GM23338 (cell line): ENCODE results near the gene MAP1LC3B. TPM values are rescaled to one million over a fixed set of nuclear protein-coding genes. Genes with fewer than 3 reads are reported as not detected.

Experiments
- ATAC-seq: fragments of 200-7000 bp; cut with Tn5 transposase; 3 replicates; pipeline ENCODE4 v1.9.1; 2020
- DNase-seq: peaks from one replicate; pipeline ENCODE4 v3.0.0-alpha.2; 2015; ENCODE audit warnings: low spot score
- H2AFZ ChIP-seq: fragments of 200-600 bp; sonication (generic); 2 replicates; pipeline ENCODE4 v1.8.0; 2016; ENCODE audit warnings: antibody characterized with exemption, mild to moderate bottlenecking, moderate library complexity
- H3F3A ChIP-seq: fragments of 200-600 bp; sonication (generic); replicated peaks from 2 replicates; pipeline ENCODE4 v1.8.0; 2017; ENCODE audit warnings: antibody characterized with exemption, mixed run types, low read depth
- H3K27ac ChIP-seq: fragments of 200-600 bp; sonication (generic); 2 replicates; pipeline ENCODE4 v1.6.1; 2016; ENCODE audit warnings: low read depth
- H3K27me3 ChIP-seq: fragments of 200-600 bp; sonication (generic); 2 replicates; pipeline ENCODE4 v1.8.0; 2016; ENCODE audit warnings: mild to moderate bottlenecking, mixed run types, moderate library complexity; ENCODE audit not compliant: insufficient read depth
- H3K36me3 ChIP-seq: fragments of 200-600 bp; sonication (generic); 2 replicates; pipeline ENCODE4 v1.8.0; 2016; ENCODE audit warnings: mild to moderate bottlenecking; ENCODE audit not compliant: insufficient read depth
- H3K4me1 ChIP-seq: fragments of 200-600 bp; sonication (generic); 2 replicates; pipeline ENCODE4 v1.8.0; 2016; ENCODE audit warnings: mild to moderate bottlenecking, moderate library complexity; ENCODE audit not compliant: insufficient read depth
- H3K4me2 ChIP-seq: fragments of 200-600 bp; sonication (generic); 2 replicates; pipeline ENCODE4 v1.7.1; 2017; ENCODE audit warnings: mixed run types
- H3K4me3 ChIP-seq: fragments of 200-600 bp; sonication (generic); 2 replicates; pipeline ENCODE4 v1.6.1; 2016; ENCODE audit warnings: mixed run types
- H3K79me2 ChIP-seq: fragments of 200-600 bp; sonication (generic); replicated peaks from 2 replicates; pipeline ENCODE4 v1.8.0; 2017; ENCODE audit warnings: mild to moderate bottlenecking; ENCODE audit not compliant: insufficient read depth
- H3K9me2 ChIP-seq: fragments of 200-600 bp; sonication (generic); 2 replicates; pipeline ENCODE4 v1.8.0; 2017; ENCODE audit not compliant: insufficient read depth
- H4K20me1 ChIP-seq: fragments of 200-600 bp; sonication (generic); replicated peaks from 2 replicates; pipeline ENCODE4 v1.8.0; 2017; ENCODE audit warnings: mild to moderate bottlenecking; ENCODE audit not compliant: insufficient read depth
- H3K27ac Mint-ChIP-seq: 2 replicates; pipeline ENCODE4 v1.8.0; 2020; ENCODE audit warnings: inconsistent platforms, mild to moderate bottlenecking, moderate library complexity, mixed read lengths
- H3K27me3 Mint-ChIP-seq: 3 replicates; pipeline ENCODE4 v1.8.0; 2022; ENCODE audit warnings: low read depth, mild to moderate bottlenecking, moderate library complexity, mixed read lengths, inconsistent platforms; ENCODE audit not compliant: insufficient read depth, poor library complexity
- H3K36me3 Mint-ChIP-seq: 3 replicates; pipeline ENCODE4 v1.8.0; 2021; ENCODE audit warnings: low read depth, mild to moderate bottlenecking, inconsistent platforms, moderate library complexity, mixed read lengths
- H3K4me1 Mint-ChIP-seq: 3 replicates; pipeline ENCODE4 v1.8.0; 2020; ENCODE audit warnings: mild to moderate bottlenecking, inconsistent platforms, mixed read lengths
- H3K4me3 Mint-ChIP-seq: 3 replicates; pipeline ENCODE4 v1.8.0; 2021; ENCODE audit warnings: moderate library complexity, mild to moderate bottlenecking, inconsistent platforms, mixed read lengths
- H3K9me3 Mint-ChIP-seq: 3 replicates; pipeline ENCODE4 v1.8.0; 2020; ENCODE audit warnings: moderate library complexity, mild to moderate bottlenecking, inconsistent platforms, mixed read lengths
- CTCF ChIP-seq, 2 experiments: fragments of 200-600 bp in 1 of 2; sonication (generic) in 1 of 2; conservative IDR thresholded peaks; 2 replicates each; pipeline versions ENCODE4 v1.5.1 to v1.6.1; 2016 to 2017; ENCODE audit warnings: antibody characterized with exemption in 2 of 2, low read depth in 2 of 2, mild to moderate bottlenecking in 2 of 2, moderate library complexity in 1 of 2
- EZH2 ChIP-seq: fragments of 200-600 bp; sonication (generic); IDR thresholded peaks from one replicate; pipeline ENCODE4 v1.8.0; 2017; ENCODE audit warnings: antibody characterized with exemption, mild to moderate bottlenecking, low read depth; ENCODE audit not compliant: unreplicated experiment
- JUNB ChIP-seq: IDR thresholded peaks from one replicate; pipeline ENCODE4 v1.6.1; 2016; ENCODE audit warnings: antibody characterized with exemption; ENCODE audit not compliant: unreplicated experiment
- ZNF114 ChIP-seq: fragments of 250-450 bp; sonication (Bioruptor Pico); IDR thresholded peaks from 2 replicates; pipeline ENCODE4 v1.5.0; 2020; ENCODE audit warnings: mild to moderate bottlenecking, moderate library complexity
- ZNF331 ChIP-seq: fragments of 250-450 bp; sonication (Bioruptor Pico); IDR thresholded peaks from 2 replicates; pipeline ENCODE4 v1.5.0; 2020; ENCODE audit warnings: low read depth, mild to moderate bottlenecking, moderate library complexity
- ZNF462 ChIP-seq: fragments of 250-450 bp; sonication (Bioruptor Pico); IDR thresholded peaks from 2 replicates; pipeline ENCODE4 v1.5.0; 2020; ENCODE audit warnings: mild to moderate bottlenecking, moderate library complexity
- polyA plus RNA-seq: library from polyadenylated mRNA; unstranded; fragments of >200 nt; fragmentation: Nextera tagmentation; extraction: Ambion mirVana; gene quantifications from 2 replicates; pipeline ENCODE4 v1.2.1, GENCODE V29; 2016
- total RNA-seq: library from RNA; depleted of rRNA; stranded (reverse); fragments of >200 nt; shearing (Covaris generic); gene quantifications from 2 replicates; pipeline ENCODE4 v1.2.3, GENCODE V29; 2014
- TF ChIP-seq, protein P1 (sequence below): IDR thresholded peaks from one replicate; pipeline ENCODE4 v1.6.1; 2018; ENCODE audit warnings: antibody characterized with exemption; ENCODE audit not compliant: unreplicated experiment

The MAP1LC3B gene
- total and polyA plus RNA-seq, 2 experiments from 2014 or later = 35.9 to 80.2 TPM

DNA sequence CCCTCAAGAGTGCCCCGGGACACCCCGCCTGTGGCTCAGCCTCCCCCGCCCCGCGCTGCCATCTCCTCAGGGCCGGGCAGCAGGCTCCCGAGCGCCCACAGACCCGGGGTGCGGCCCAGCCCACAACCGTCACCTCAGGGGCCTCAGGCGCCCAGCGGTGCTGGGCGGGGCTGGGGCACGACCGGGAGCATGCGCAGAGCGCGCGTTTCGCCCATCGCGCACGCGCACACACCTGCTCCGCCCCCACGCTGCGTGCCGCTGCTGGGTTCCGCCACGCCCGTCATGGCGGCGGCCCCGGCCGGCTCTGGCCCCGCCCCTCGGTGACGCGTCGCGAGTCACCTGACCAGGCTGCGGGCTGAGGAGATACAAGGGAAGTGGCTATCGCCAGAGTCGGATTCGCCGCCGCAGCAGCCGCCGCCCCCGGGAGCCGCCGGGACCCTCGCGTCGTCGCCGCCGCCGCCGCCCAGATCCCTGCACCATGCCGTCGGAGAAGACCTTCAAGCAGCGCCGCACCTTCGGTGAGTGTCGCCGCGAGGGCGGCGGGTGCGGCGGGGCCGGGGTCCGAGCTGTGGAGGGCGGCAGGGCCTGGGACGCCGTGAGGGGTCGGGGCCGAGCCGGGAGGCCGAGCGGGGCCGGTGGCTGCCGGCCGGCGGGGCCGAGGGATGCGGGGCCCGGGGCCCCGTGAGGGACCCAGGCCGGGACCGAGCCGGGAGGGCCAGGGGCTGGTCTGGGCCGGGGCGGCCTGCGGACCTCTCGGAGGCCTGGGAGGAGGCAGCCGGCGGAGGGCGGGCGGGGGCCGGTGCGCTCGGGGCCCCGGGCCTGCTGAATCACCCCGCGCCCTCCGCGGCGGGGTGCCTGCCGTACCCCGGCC lies at the start of gene MAP1LC3B (continued):
- TF ChIP-seq, protein P1, sequence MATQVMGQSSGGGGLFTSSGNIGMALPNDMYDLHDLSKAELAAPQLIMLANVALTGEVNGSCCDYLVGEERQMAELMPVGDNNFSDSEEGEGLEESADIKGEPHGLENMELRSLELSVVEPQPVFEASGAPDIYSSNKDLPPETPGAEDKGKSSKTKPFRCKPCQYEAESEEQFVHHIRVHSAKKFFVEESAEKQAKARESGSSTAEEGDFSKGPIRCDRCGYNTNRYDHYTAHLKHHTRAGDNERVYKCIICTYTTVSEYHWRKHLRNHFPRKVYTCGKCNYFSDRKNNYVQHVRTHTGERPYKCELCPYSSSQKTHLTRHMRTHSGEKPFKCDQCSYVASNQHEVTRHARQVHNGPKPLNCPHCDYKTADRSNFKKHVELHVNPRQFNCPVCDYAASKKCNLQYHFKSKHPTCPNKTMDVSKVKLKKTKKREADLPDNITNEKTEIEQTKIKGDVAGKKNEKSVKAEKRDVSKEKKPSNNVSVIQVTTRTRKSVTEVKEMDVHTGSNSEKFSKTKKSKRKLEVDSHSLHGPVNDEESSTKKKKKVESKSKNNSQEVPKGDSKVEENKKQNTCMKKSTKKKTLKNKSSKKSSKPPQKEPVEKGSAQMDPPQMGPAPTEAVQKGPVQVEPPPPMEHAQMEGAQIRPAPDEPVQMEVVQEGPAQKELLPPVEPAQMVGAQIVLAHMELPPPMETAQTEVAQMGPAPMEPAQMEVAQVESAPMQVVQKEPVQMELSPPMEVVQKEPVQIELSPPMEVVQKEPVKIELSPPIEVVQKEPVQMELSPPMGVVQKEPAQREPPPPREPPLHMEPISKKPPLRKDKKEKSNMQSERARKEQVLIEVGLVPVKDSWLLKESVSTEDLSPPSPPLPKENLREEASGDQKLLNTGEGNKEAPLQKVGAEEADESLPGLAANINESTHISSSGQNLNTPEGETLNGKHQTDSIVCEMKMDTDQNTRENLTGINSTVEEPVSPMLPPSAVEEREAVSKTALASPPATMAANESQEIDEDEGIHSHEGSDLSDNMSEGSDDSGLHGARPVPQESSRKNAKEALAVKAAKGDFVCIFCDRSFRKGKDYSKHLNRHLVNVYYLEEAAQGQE = no peak

DNA sequence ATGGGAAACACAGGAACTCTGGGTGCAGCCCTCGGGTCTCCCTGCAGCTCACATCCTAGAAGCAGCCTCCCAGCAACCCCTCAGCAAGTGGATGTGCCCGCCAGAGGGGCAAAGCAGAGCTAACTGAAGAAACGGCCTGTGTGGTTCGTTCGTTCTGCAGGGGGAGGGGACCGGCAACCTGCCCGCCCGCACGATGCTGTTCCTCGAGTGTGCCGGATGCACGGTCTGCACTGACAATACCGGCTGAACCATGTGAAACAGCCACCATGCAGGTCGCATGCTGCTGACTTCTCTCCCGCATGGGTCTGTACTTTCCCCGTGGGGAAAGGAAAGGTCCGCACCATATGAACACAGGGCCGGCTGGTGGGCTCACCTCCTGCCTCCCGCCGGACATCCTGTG lies 49.6 kb upstream of the MAP1LC3B start:
- no peaks in the 10 kb centered on the region; the same call in 1 of the 2 replicates for H3K36me3 ChIP-seq

More for the DNA sequence above, 49.6 kb upstream of the MAP1LC3B start:
- DNase-seq (no peak), ATAC-seq (no peak)
- no peaks in the 10 kb centered on the region for H3F3A ChIP-seq
- Mint-ChIP-seq H3K27ac (no peak overlapping the region), H3K9me3 (no peaks in the 10 kb centered on the region; the same call in 2 of the 3 replicates), H3K27me3 (peaks cover 12% of the 10 kb centered on the region), H3K4me1 (peaks cover 15% of the 10 kb centered on the region), H3K4me3 (no peak overlapping the region), H3K36me3 (peaks cover 22% of the 10 kb centered on the region)
- no peak overlapping the region for H2AFZ ChIP-seq
- no peaks in the 10 kb centered on the region for H3K4me1 ChIP-seq
- H3K27me3 ChIP-seq = no peaks in the 10 kb centered on the region
- no peaks in the 10 kb centered on the region for H3K9me2 ChIP-seq
- no peaks in the 10 kb centered on the region; the same call in 1 of the 2 replicates for H3K79me2 ChIP-seq
- peaks cover 4% of the 10 kb centered on the region for H4K20me1 ChIP-seq
- no peak for TF ChIP-seq CTCF (conservative IDR thresholded peaks at IDR 0.05; ENCODE audit: low read depth in 2 of 2)
- no peak for TF ChIP-seq ZNF331 (CRISPR knock-in tag)
- no peak for TF ChIP-seq ZNF462 (CRISPR knock-in tag)
- no peak for TF ChIP-seq ZNF114 (CRISPR knock-in tag)
- no peak for TF ChIP-seq EZH2
- no peak for TF ChIP-seq JUNB
- H3K4me3 ChIP-seq = no peak overlapping the region
- no peak overlapping the region for H3K27ac ChIP-seq
- H3K4me2 ChIP-seq = no peak overlapping the region
